ENCODE results near the gene ZPR1.
"Not testable (repeated sequence)": the region's sequence is repeated elsewhere in the genome, so short reads cannot be mapped to it uniquely, and the experiment has no call there.

ZPR1 gene

GRCh38 chr11:116772443-116773202 lies 15.2 kb downstream of the ZPR1 start, which contains the start of gene BUD13:
BUD13 (minus strand) TSS chr11:116772987; CDS start chr11:116772964, 23 bp downstream.
- in situ Hi-C loops (cut with MboI; ENCODE audit: low pct_unique_long_range_greater_than_20kb, low sequenced_read_pairs, unreplicated experiment) = no loop called here
- no peak for TF ChIP-seq CTCF (IDR thresholded peaks at IDR 0.05; ENCODE audit: extremely low read depth, insufficient read depth, missing control alignments)
- DNase-seq (ENCODE audit: low spot score) = peak; percentile 93

GRCh38 chr11:116771935-116772334 lies 15.9 kb downstream of the ZPR1 start:
- in situ Hi-C loops (cut with MboI; ENCODE audit: low pct_unique_long_range_greater_than_20kb, low sequenced_read_pairs, unreplicated experiment) = no loop called here
- TF ChIP-seq CTCF (IDR thresholded peaks at IDR 0.05; ENCODE audit: extremely low read depth, insufficient read depth, missing control alignments) = no peak
- DNase-seq (ENCODE audit: low spot score) = no peak

GRCh38 chr11:116762132-116762531 lies 25.7 kb downstream of the ZPR1 start:
- no peak for TF ChIP-seq CTCF (IDR thresholded peaks at IDR 0.05; ENCODE audit: extremely low read depth, insufficient read depth, missing control alignments)
- in situ Hi-C loops (cut with MboI; ENCODE audit: low pct_unique_long_range_greater_than_20kb, low sequenced_read_pairs, unreplicated experiment) = no loop called here
- DNase-seq (ENCODE audit: low spot score) = no peak

GRCh38 chr11:116756044-116756443 lies 31.8 kb downstream of the ZPR1 start:
- DNase-seq (ENCODE audit: low spot score); in situ Hi-C loops (cut with MboI; ENCODE audit: low pct_unique_long_range_greater_than_20kb, low sequenced_read_pairs, unreplicated experiment): not testable (repeated sequence)

- no peak for DNase-seq (ENCODE audit: low spot score)
- in situ Hi-C loops (cut with MboI; ENCODE audit: low pct_unique_long_range_greater_than_20kb, low sequenced_read_pairs, unreplicated experiment) = no loop called here
- TF ChIP-seq CTCF (IDR thresholded peaks at IDR 0.05; ENCODE audit: extremely low read depth, insufficient read depth, missing control alignments) = no peak
Observed at GRCh38 chr11:116750070-116750718, 37.6 kb downstream of the ZPR1 start.

- TF ChIP-seq CTCF (IDR thresholded peaks at IDR 0.05; ENCODE audit: extremely low read depth, insufficient read depth, missing control alignments) = no peak
- DNase-seq (ENCODE audit: low spot score) = no peak
- in situ Hi-C loops (cut with MboI; ENCODE audit: low pct_unique_long_range_greater_than_20kb, low sequenced_read_pairs, unreplicated experiment) = no loop called here
Observed at GRCh38 chr11:116742104-116742503, 45.7 kb downstream of the ZPR1 start.

GRCh38 chr11:116740741-116741140 lies 47.1 kb downstream of the ZPR1 start:
- no peak for DNase-seq (ENCODE audit: low spot score)
- TF ChIP-seq CTCF (IDR thresholded peaks at IDR 0.05; ENCODE audit: extremely low read depth, insufficient read depth, missing control alignments) = no peak
- in situ Hi-C loops (cut with MboI; ENCODE audit: low pct_unique_long_range_greater_than_20kb, low sequenced_read_pairs, unreplicated experiment) = no loop called here

All from GM13977 (cell line).